Esophagus squamous epithelium (tissue), 4 donors: ENCODE results near the gene FAM184B.

Experiments used
- CTCF ChIP-seq, 6 experiments: fragments of 450-650 bp in 4 of 6; fragments of 200-600 bp in 2 of 6; sonication (generic) in 2 of 6; IDR thresholded peaks; one replicate each; pipeline ENCODE4 v1.5.1; 2016 to 2019; ENCODE audit warnings: antibody characterized with exemption in 6 of 6, mild to moderate bottlenecking in 4 of 6, moderate library complexity in 4 of 6
- POLR2A ChIP-seq, 4 donors: fragments of 450-650 bp; IDR thresholded peaks; one replicate each; pipeline ENCODE4 v1.6.1; 2017; ENCODE audit warnings: antibody characterized with exemption in 4 of 4, mild to moderate bottlenecking in 4 of 4, moderate library complexity in 3 of 4

- TF ChIP-seq CTCF (IDR thresholded peaks at IDR 0.05) = no peak
- TF ChIP-seq POLR2A (IDR thresholded peaks at IDR 0.05) = no peak
Measured at GRCh38 chr4:17788956-17789355, 7.5 kb upstream of the FAM184B start.
